K562 (cell line): ENCODE measurements around the gene NCAM2. TPM values are rescaled to one million over a fixed set of nuclear protein-coding genes. Genes with fewer than 3 reads are reported as not detected.

Experiments
- ATAC-seq: fragments of 200-7000 bp; cut with Tn5 transposase; 3 replicates; pipeline ENCODE4 v1.9.1; 2020; ENCODE audit warnings: moderate library complexity
- BruUV-seq: library from RNA; stranded (reverse); fragments of 400-500 nt; replicated peaks from 2 replicates; lab custom pipeline; 2021; lab: Mats Ljungman, UMichigan
- CTCF ChIA-PET: fragments of 300-600 bp; formaldehyde crosslinking; extraction: SDS; loops from one replicate; lab custom pipeline; 2021; ENCODE audit warnings: low intra/inter-chr PET ratio; lab: Yijun Ruan, JAX
- POLR2A ChIA-PET: fragments of 300-600, 350-650 bp; sonication (Branson Sonifier 250); formaldehyde crosslinking; extraction: SDS; loops from one replicate; lab custom pipeline; 2021; ENCODE audit warnings: antibody characterized with exemption, inconsistent platforms; lab: Yijun Ruan, JAX
- DNase-seq, 4 experiments: peaks; one replicate each; pipeline versions ENCODE4 v3.0.0 to v3.0.0-alpha.2; 2011 to 2018; ENCODE audit warnings: low spot score in 3 of 4, mixed read lengths in 3 of 4; ENCODE audit errors: extremely low read depth in 1 of 4
- FAIRE-seq: peaks from 2 replicates; lab custom pipeline; 2011; peaks lifted over from hg19 to GRCh38; lab: Jason Lieb, UNC
- H2AFZ ChIP-seq: 2 replicates; pipeline ENCODE4 v1.6.0; 2011; ENCODE audit warnings: low read depth, low read length, control low read depth, inconsistent platforms
- H3K27ac ChIP-seq: fragments of 200-600 bp; 3 replicates; pipeline ENCODE4 v1.8.0; 2011; ENCODE audit warnings: low read depth, mild to moderate bottlenecking, control low read depth, inconsistent platforms, low read length, moderate library complexity, mixed read lengths; ENCODE audit errors: extremely low read depth
- H3K27me3 ChIP-seq, 2 experiments: fragments of 300-600 bp in 1 of 2; 2 replicates in 1 of 2; 3 replicates in 1 of 2; pipeline versions ENCODE4 v1.6.0 to v1.8.0; 2011; ENCODE audit warnings: inconsistent platforms in 2 of 2, low read length in 2 of 2, mild to moderate bottlenecking in 1 of 2, mixed read lengths in 1 of 2, moderate library complexity in 1 of 2; ENCODE audit not compliant: control insufficient read depth in 2 of 2, insufficient read depth in 2 of 2
- H3K36me3 ChIP-seq: fragments of 300-600 bp; 3 replicates; pipeline ENCODE4 v1.8.0; 2011; ENCODE audit warnings: mild to moderate bottlenecking, low read length, inconsistent platforms; ENCODE audit not compliant: control insufficient read depth, insufficient read depth
- H3K4me1 ChIP-seq, 2 experiments: fragments of 200-600 bp in 1 of 2; replicated peaks in 1 of 2; 2 replicates in 1 of 2; 3 replicates in 1 of 2; pipeline versions ENCODE4 v1.5.1 to v1.8.0; 2011; ENCODE audit warnings: inconsistent platforms in 2 of 2, low read length in 2 of 2, mild to moderate bottlenecking in 1 of 2, mixed read lengths in 1 of 2, moderate library complexity in 1 of 2; ENCODE audit not compliant: control insufficient read depth in 2 of 2, insufficient read depth in 2 of 2
- H3K4me2 ChIP-seq: 2 replicates; pipeline ENCODE4 v1.6.1; 2011; ENCODE audit warnings: low read length, control low read depth, inconsistent platforms, mixed read lengths; ENCODE audit not compliant: insufficient read depth
- H3K4me3 ChIP-seq: fragments of 200-600 bp; sonication (generic), shearing (Covaris generic); 2 replicates; pipeline ENCODE4 v1.5.1; 2016; ENCODE audit warnings: control low read depth, inconsistent platforms
- H3K79me2 ChIP-seq: fragments of 200-600 bp; 3 replicates; pipeline ENCODE4 v1.8.0; 2011; ENCODE audit warnings: low read length, inconsistent platforms; ENCODE audit not compliant: control insufficient read depth, insufficient read depth
- H3K9ac ChIP-seq, 2 experiments: 2 replicates each; pipeline versions ENCODE4 v1.6.0 to v1.6.1; 2011; ENCODE audit warnings: low read depth in 2 of 2, low read length in 2 of 2, control low read depth in 1 of 2, inconsistent platforms in 1 of 2, mild to moderate bottlenecking in 1 of 2, mixed read lengths in 1 of 2; ENCODE audit not compliant: insufficient read depth in 1 of 2
- H3K9me1 ChIP-seq: one replicate; pipeline ENCODE4 v1.6.0; 2011; ENCODE audit warnings: inconsistent platforms, mild to moderate bottlenecking, low read length, moderate library complexity; ENCODE audit not compliant: control insufficient read depth, insufficient read depth
- H3K9me3 ChIP-seq: replicated peaks from 2 replicates; pipeline ENCODE4 v1.5.1; 2011; ENCODE audit warnings: low read depth, low read length, inconsistent platforms; ENCODE audit not compliant: control insufficient read depth, insufficient read depth
- H4K20me1 ChIP-seq: replicated peaks from 2 replicates; pipeline ENCODE4 v1.6.1; 2011; ENCODE audit warnings: low read length, inconsistent platforms, mixed read lengths; ENCODE audit not compliant: control insufficient read depth, insufficient read depth
- CBX3 ChIP-seq, 2 experiments: IDR thresholded peaks; 1 replicate in 1 of 2; 2 replicates in 1 of 2; pipeline ENCODE4 v1.6.1; 2012; ENCODE audit warnings: inconsistent platforms in 2 of 2, low read length in 2 of 2, borderline replicate concordance in 1 of 2, control low read depth in 1 of 2
- CREM ChIP-seq: IDR thresholded peaks from 2 replicates; pipeline ENCODE4 v1.6.1; 2014; ENCODE audit warnings: antibody characterized with exemption, low read depth
- DACH1 ChIP-seq: fragments of 450-650 bp; IDR thresholded peaks from 2 replicates; pipeline ENCODE4 v1.6.1; 2018; ENCODE audit not compliant: partially characterized antibody
- ELF1 ChIP-seq: fragments of 200-800 bp; sonication (Bioruptor generic); IDR thresholded peaks from 2 replicates; pipeline ENCODE4 v1.6.1; 2016; ENCODE audit warnings: missing genetic modification characterization, missing compliant biosample characterization
- MCM5 ChIP-seq: fragments of 450-650 bp; IDR thresholded peaks from 2 replicates; pipeline ENCODE4 v1.6.1; 2016; ENCODE audit warnings: low read depth
- NFIX ChIP-seq: fragments of 250-450 bp; sonication (Bioruptor Pico); IDR thresholded peaks from 2 replicates; pipeline ENCODE4 v1.4.0; 2020; ENCODE audit warnings: low read depth, mild to moderate bottlenecking, moderate library complexity
- NRF1 ChIP-seq, 2 experiments: fragments of 450-650 bp; IDR thresholded peaks in 1 of 2; conservative IDR thresholded peaks in 1 of 2; 2 replicates each; pipeline ENCODE4 v1.6.1; 2014; ENCODE audit warnings: mild to moderate bottlenecking in 2 of 2
- PURB ChIP-seq: sonication (generic); formaldehyde crosslinking; IDR thresholded peaks from 2 replicates; pipeline ENCODE4 v1.9.0; 2021; ENCODE audit warnings: low read depth, mild to moderate bottlenecking, missing genetic modification reagents
- SP2 ChIP-seq: IDR thresholded peaks from 2 replicates; pipeline ENCODE4 v1.6.1; 2011; ENCODE audit warnings: mild to moderate bottlenecking, low read depth, low read length, moderate library complexity; ENCODE audit not compliant: poor library complexity, severe bottlenecking; ENCODE audit errors: extremely low read depth
- WGBS: fragments of 100-300 bp; shearing (Covaris generic); methylation state at CpG from one replicate; pipeline ENCODE4 v1.1.6; 2016; ENCODE audit warnings: low coverage, mixed read lengths; ENCODE audit not compliant: insufficient coverage; ENCODE audit errors: missing lambda C conversion rate; 5-methylcytosine and 5-hydroxymethylcytosine counted together
- in situ Hi-C: fragments of 300-500 bp; cut with MboI; formaldehyde crosslinking; loops from 4 replicates; pipeline ENCODE4 v1.15.0; 2018; ENCODE audit warnings: inconsistent platforms, mixed read lengths
- intact Hi-C: fragments of 100-400 bp; cut with micrococcal nuclease; formaldehyde crosslinking; loops from 2 replicates; pipeline ENCODE4 v1.14.2; 2022
- polyA plus RNA-seq, 8 experiments: library from polyadenylated mRNA; depleted of rRNA in 4 of 8; stranded (reverse) in 5 of 8; unstranded in 3 of 8; fragments of >200 nt; fragmentation: Nextera tagmentation in 2 of 8; fragmentation: Illumina TruSeq in 1 of 8; extraction: Ambion mirVana in 2 of 8; extraction: Trizol in 1 of 8; gene quantifications; 2 replicates each; pipeline versions ENCODE4 v1.2.1 to v1.2.3, GENCODE V29; 2011 to 2014; ENCODE audit warnings: inconsistent platforms in 1 of 8, missing spikeins in 1 of 8
- total RNA-seq, 7 experiments: library from RNA; depleted of rRNA in 6 of 7; stranded (reverse); fragments of >200 nt in 6 of 7; fragmentation: Illumina TruSeq in 2 of 7; extraction: Trizol in 2 of 7; gene quantifications; 2 replicates each; pipeline versions ENCODE4 v1.2.1 to v1.2.3, GENCODE V29; 2011 to 2021; ENCODE audit warnings: low replicate concordance in 1 of 7
- TF ChIP-seq, protein P1 (sequence below): fragments of 250-450 bp; sonication (Bioruptor Pico); IDR thresholded peaks from 2 replicates; pipeline ENCODE4 v1.8.0; 2022; ENCODE audit warnings: inconsistent platforms
- TF ChIP-seq, protein P2 (sequence below): fragments of 250-450 bp; sonication (Bioruptor Pico); IDR thresholded peaks from 2 replicates; pipeline ENCODE4 v1.5.0; 2021; ENCODE audit warnings: mild to moderate bottlenecking, borderline replicate concordance
- TF ChIP-seq, protein P3 (sequence below): fragments of 450-650 bp; formaldehyde crosslinking; IDR thresholded peaks from 2 replicates; pipeline ENCODE4 v1.4.0; 2020; ENCODE audit warnings: mild to moderate bottlenecking
- TF ChIP-seq, protein P4 (sequence below): fragments of 250-450 bp; sonication (Bioruptor Pico); IDR thresholded peaks from 2 replicates; pipeline ENCODE4 v1.6.1; 2021; ENCODE audit warnings: mild to moderate bottlenecking

NCAM2 gene
- total and polyA plus RNA-seq, 9 of the 15 experiments (the other 6 are each of a cell fraction or from before 2014, with no cell fraction given) = 14.0 to 58.2 (median 27.8) TPM

DNA sequence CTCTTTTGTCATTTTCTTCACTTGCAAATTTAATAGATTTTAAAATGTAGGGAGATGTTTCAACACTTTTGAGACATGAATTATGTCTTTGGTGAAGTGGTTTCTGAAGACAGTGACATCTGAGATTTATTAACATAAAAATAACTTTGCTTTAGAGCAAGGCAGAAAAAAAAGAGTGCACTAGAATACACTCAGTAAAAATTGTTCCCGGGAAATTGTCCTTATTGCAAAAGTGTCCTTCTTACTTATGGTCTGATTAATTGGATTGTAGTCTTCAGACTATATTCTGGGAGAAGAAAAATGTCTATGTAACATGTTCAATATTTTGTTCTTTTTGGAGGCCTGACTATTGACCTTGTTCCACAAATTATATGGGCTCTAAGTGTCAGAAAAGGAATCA is 468.5 kb downstream of the NCAM2 start:
- Histone ChIP-seq H3K27ac (no peak overlapping the region), H3K79me2 (no peaks in the 10 kb centered on the region), H3K9ac (no peak overlapping the region), H3K4me3 (no peak overlapping the region), H3K9me3 (no peaks in the 10 kb centered on the region), H3K9me1 (no peaks in the 10 kb centered on the region), H3K4me1 (no peaks in the 10 kb centered on the region), H4K20me1 (no peaks in the 10 kb centered on the region), H3K4me2 (no peak overlapping the region), H3K36me3 (peaks cover 27% of the 10 kb centered on the region; the same call in 1 of the 3 replicates), H2AFZ (no peak overlapping the region), H3K27me3 (no peaks in the 10 kb centered on the region)
- ATAC-seq = no peak
- in situ Hi-C loops (no loop called here), intact Hi-C loops (no loop called here)
- BruUV-seq = no TSS peak
- TF ChIP-seq CREM = no peak
- TF ChIP-seq, protein P1, sequence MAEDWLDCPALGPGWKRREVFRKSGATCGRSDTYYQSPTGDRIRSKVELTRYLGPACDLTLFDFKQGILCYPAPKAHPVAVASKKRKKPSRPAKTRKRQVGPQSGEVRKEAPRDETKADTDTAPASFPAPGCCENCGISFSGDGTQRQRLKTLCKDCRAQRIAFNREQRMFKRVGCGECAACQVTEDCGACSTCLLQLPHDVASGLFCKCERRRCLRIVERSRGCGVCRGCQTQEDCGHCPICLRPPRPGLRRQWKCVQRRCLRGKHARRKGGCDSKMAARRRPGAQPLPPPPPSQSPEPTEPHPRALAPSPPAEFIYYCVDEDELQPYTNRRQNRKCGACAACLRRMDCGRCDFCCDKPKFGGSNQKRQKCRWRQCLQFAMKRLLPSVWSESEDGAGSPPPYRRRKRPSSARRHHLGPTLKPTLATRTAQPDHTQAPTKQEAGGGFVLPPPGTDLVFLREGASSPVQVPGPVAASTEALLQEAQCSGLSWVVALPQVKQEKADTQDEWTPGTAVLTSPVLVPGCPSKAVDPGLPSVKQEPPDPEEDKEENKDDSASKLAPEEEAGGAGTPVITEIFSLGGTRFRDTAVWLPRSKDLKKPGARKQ (CRISPR knock-in tag) = no peak
- TF ChIP-seq, protein P2, sequence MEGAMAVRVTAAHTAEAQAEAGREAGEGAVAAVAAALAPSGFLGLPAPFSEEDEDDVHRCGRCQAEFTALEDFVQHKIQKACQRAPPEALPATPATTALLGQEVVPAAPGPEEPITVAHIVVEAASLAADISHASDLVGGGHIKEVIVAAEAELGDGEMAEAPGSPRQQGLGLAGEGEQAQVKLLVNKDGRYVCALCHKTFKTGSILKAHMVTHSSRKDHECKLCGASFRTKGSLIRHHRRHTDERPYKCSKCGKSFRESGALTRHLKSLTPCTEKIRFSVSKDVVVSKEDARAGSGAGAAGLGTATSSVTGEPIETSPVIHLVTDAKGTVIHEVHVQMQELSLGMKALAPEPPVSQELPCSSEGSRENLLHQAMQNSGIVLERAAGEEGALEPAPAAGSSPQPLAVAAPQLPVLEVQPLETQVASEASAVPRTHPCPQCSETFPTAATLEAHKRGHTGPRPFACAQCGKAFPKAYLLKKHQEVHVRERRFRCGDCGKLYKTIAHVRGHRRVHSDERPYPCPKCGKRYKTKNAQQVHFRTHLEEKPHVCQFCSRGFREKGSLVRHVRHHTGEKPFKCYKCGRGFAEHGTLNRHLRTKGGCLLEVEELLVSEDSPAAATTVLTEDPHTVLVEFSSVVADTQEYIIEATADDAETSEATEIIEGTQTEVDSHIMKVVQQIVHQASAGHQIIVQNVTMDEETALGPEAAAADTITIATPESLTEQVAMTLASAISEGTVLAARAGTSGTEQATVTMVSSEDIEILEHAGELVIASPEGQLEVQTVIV (CRISPR knock-in tag) = no peak
- no peak for TF ChIP-seq MCM5
- TF ChIP-seq, protein P3, sequence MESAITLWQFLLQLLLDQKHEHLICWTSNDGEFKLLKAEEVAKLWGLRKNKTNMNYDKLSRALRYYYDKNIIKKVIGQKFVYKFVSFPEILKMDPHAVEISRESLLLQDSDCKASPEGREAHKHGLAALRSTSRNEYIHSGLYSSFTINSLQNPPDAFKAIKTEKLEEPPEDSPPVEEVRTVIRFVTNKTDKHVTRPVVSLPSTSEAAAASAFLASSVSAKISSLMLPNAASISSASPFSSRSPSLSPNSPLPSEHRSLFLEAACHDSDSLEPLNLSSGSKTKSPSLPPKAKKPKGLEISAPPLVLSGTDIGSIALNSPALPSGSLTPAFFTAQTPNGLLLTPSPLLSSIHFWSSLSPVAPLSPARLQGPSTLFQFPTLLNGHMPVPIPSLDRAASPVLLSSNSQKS (CRISPR knock-in tag) = no peak
- TF ChIP-seq SP2 = no peak
- TF ChIP-seq PURB (CRISPR knock-in tag) = no peak
- no peak for TF ChIP-seq NRF1 (conservative IDR thresholded peaks at IDR 0.05 in 1 of 2, IDR thresholded peaks at IDR 0.05 in 1 of 2)
- TF ChIP-seq DACH1 = no peak
- TF ChIP-seq, protein P4, sequence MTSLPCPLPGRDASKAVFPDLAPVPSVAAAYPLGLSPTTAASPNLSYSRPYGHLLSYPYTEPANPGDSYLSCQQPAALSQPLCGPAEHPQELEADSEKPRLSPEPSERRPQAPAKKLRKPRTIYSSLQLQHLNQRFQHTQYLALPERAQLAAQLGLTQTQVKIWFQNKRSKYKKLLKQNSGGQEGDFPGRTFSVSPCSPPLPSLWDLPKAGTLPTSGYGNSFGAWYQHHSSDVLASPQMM (CRISPR knock-in tag) = no peak
- no peak for TF ChIP-seq CBX3 (IDR thresholded peaks at IDR 0.05; ENCODE audit: borderline replicate concordance in 1 of 2, low read length in 2 of 2)
- no peak for TF ChIP-seq ELF1
- TF ChIP-seq NFIX (CRISPR knock-in tag) = no peak
- 75% methylated on average over 1 of the region's 1 CpG for WGBS
- FAIRE-seq = no peak
- no peak for DNase-seq
- ChIA-PET POLR2A (interaction anchor here (0.6 kb wide), 1 partner anchor 8 kb away, joined by 3 read pairs; no protein-coding TSS in a partner anchor), CTCF (no interaction called here)
